Vagina (tissue), 2 donors: ENCODE data around the gene ZNF519.

Experiments
- CTCF ChIP-seq, 3 experiments: fragments of 450-650 bp in 2 of 3; fragments of 200-600 bp in 1 of 3; sonication (generic) in 1 of 3; IDR thresholded peaks; one replicate each; pipeline ENCODE4 v1.5.1; 2017 to 2019; ENCODE audit warnings: antibody characterized with exemption in 3 of 3, mild to moderate bottlenecking in 2 of 3, moderate library complexity in 2 of 3
- POLR2A ChIP-seq, 2 donors: fragments of 450-650 bp; IDR thresholded peaks; one replicate each; pipeline ENCODE4 v1.6.1; 2017; ENCODE audit warnings: antibody characterized with exemption in 2 of 2, mild to moderate bottlenecking in 2 of 2, moderate library complexity in 2 of 2
- POLR2AphosphoS5 ChIP-seq, 2 donors: sonication (generic); formaldehyde crosslinking; IDR thresholded peaks; one replicate each; pipeline ENCODE4 v1.9.0; 2017; ENCODE audit warnings: antibody characterized with exemption in 2 of 2, mild to moderate bottlenecking in 2 of 2, low read depth in 1 of 2; ENCODE audit not compliant: insufficient read depth in 1 of 2

GRCh38 chr18:14117606-14118005 is 14.6 kb downstream of the ZNF519 start:
- TF ChIP-seq CTCF (IDR thresholded peaks at IDR 0.05), result no peak
- TF ChIP-seq POLR2A (IDR thresholded peaks at IDR 0.05), result no peak
- TF ChIP-seq POLR2AphosphoS5 (IDR thresholded peaks at IDR 0.05; ENCODE audit: insufficient read depth in 1 of 2, low read depth in 1 of 2), result no peak
